Measurements from ENCODE around the gene TSC2. TPM values are rescaled to one million over a fixed set of nuclear protein-coding genes. Genes with fewer than 3 reads are reported as not detected.
"Not testable (repeated sequence)": the region's sequence is repeated elsewhere in the genome, so short reads cannot be mapped to it uniquely, and the experiment has no call there.

The TSC2 gene
- total RNA-seq, 1 donor from 2014 or later = 215 TPM

DNA sequence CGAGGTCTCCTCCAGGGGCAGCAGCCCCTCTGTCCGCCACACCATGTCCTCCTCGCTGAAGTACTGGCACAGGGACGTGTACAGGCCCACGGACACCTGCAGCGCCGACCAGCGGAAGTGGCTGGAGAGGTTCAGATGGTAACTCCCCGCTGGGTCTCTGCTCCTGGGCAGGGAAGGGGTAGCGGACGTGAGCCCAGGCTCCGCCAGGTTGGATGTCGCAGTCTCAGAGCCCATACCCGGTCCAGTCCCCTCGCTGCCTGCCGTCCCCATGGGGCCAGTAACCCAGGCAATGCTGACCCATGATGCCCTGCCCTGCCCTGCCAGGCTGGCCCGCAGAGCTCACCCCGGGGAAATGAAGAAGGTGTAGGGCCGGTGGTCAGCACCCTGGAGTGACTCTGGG lies 54.7 kb downstream of the TSC2 start:
- Mint-ChIP-seq H3K27me3 (ENCODE audit: unreplicated experiment) (no peaks in the 10 kb centered on the region), H3K27ac (ENCODE audit: unreplicated experiment) (no peak overlapping the region), H3K4me3 (ENCODE audit: unreplicated experiment) (no peak overlapping the region), H3K36me3 (ENCODE audit: unreplicated experiment) (no peaks in the 10 kb centered on the region), H3K4me1 (ENCODE audit: low read depth, unreplicated experiment) (no peaks in the 10 kb centered on the region), H3K9me3 (ENCODE audit: unreplicated experiment) (peaks cover 2% of the 10 kb centered on the region)
- TF ChIP-seq, protein P1, sequence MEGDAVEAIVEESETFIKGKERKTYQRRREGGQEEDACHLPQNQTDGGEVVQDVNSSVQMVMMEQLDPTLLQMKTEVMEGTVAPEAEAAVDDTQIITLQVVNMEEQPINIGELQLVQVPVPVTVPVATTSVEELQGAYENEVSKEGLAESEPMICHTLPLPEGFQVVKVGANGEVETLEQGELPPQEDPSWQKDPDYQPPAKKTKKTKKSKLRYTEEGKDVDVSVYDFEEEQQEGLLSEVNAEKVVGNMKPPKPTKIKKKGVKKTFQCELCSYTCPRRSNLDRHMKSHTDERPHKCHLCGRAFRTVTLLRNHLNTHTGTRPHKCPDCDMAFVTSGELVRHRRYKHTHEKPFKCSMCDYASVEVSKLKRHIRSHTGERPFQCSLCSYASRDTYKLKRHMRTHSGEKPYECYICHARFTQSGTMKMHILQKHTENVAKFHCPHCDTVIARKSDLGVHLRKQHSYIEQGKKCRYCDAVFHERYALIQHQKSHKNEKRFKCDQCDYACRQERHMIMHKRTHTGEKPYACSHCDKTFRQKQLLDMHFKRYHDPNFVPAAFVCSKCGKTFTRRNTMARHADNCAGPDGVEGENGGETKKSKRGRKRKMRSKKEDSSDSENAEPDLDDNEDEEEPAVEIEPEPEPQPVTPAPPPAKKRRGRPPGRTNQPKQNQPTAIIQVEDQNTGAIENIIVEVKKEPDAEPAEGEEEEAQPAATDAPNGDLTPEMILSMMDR (IDR thresholded peaks at IDR 0.05; ENCODE audit: partially characterized antibody, unreplicated experiment) = no peak
- DNase-seq = no peak

DNA sequence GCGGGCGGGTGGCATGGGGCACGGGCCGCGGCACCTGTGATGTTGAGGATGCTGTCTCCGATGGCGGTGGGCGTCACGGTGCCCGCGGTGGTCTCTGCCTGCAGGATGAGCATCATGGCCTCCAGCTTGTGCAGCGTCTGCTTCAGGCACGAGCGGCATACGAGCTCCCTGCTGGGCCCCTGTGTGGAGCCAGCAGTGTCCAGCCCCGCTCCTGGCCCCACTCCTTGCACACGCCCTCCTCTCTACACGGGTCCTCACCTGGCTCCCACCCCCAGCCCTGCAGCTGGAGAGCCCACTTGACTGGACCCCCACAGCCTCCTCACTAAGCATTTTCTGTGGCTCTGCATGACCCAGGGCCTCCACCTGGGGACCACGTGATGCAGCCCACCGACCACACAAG lies 56.7 kb downstream of the TSC2 start:
- not testable (repeated sequence) for DNase-seq; H3K36me3 Mint-ChIP-seq (ENCODE audit: unreplicated experiment); H3K4me3 Mint-ChIP-seq (ENCODE audit: unreplicated experiment); H3K27ac Mint-ChIP-seq (ENCODE audit: unreplicated experiment); H3K9me3 Mint-ChIP-seq (ENCODE audit: unreplicated experiment); H3K27me3 Mint-ChIP-seq (ENCODE audit: unreplicated experiment); H3K4me1 Mint-ChIP-seq (ENCODE audit: low read depth, unreplicated experiment)

DNA sequence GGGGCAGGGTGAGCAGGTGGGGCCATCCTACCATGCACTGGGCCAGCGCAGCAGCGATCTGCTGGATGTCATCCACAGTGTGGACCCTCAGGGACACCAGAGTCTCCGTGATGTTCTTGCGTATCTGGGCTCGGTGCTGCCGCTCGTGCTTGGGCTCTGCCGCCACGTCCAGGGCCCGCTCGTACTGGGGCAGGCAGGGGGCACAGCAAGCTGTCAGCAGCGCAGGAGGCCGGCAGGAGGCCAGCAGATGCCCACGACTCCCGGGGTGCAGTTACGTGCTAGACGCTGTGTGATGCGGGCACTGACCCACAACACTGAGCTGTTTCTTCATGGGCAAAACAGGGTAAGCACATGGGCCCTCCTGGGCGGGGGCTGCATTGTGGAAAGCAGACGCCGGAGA lies 57.5 kb downstream of the TSC2 start:
- not testable (repeated sequence) for H3K9me3 Mint-ChIP-seq (ENCODE audit: unreplicated experiment); H3K27ac Mint-ChIP-seq (ENCODE audit: unreplicated experiment); H3K36me3 Mint-ChIP-seq (ENCODE audit: unreplicated experiment); H3K4me3 Mint-ChIP-seq (ENCODE audit: unreplicated experiment); H3K4me1 Mint-ChIP-seq (ENCODE audit: low read depth, unreplicated experiment); H3K27me3 Mint-ChIP-seq (ENCODE audit: unreplicated experiment); DNase-seq

- DNase-seq; H3K36me3 Mint-ChIP-seq (ENCODE audit: unreplicated experiment); H3K27me3 Mint-ChIP-seq (ENCODE audit: unreplicated experiment); H3K4me1 Mint-ChIP-seq (ENCODE audit: low read depth, unreplicated experiment); H3K4me3 Mint-ChIP-seq (ENCODE audit: unreplicated experiment); H3K27ac Mint-ChIP-seq (ENCODE audit: unreplicated experiment); H3K9me3 Mint-ChIP-seq (ENCODE audit: unreplicated experiment): not testable (repeated sequence)
Measured at GRCh38 chr16:2105769-2106168, 58.0 kb downstream of the TSC2 start.

DNA sequence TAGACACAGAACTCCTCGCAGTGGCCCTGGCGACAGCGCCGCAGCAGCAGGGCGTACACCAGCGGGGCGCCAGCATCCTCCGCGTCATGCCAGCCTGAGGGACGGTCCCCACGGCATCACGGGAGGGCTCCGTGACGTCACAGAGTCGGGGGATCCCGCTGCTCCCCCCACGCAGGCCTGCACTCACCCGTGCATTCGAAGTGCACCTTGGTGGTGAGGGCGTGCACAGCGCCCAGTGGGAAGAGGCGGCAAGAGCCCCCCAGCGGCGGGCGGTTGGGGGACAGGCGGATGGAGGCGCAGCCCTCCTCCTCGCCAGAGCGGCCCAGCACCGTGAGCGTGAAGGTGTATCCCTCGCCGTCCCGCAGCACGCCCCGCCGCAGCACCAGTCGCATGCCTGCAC lies 58.4 kb downstream of the TSC2 start:
- not testable (repeated sequence) for H3K27me3 Mint-ChIP-seq (ENCODE audit: unreplicated experiment); H3K4me1 Mint-ChIP-seq (ENCODE audit: low read depth, unreplicated experiment); H3K36me3 Mint-ChIP-seq (ENCODE audit: unreplicated experiment); H3K4me3 Mint-ChIP-seq (ENCODE audit: unreplicated experiment); DNase-seq; H3K27ac Mint-ChIP-seq (ENCODE audit: unreplicated experiment); H3K9me3 Mint-ChIP-seq (ENCODE audit: unreplicated experiment)

DNA sequence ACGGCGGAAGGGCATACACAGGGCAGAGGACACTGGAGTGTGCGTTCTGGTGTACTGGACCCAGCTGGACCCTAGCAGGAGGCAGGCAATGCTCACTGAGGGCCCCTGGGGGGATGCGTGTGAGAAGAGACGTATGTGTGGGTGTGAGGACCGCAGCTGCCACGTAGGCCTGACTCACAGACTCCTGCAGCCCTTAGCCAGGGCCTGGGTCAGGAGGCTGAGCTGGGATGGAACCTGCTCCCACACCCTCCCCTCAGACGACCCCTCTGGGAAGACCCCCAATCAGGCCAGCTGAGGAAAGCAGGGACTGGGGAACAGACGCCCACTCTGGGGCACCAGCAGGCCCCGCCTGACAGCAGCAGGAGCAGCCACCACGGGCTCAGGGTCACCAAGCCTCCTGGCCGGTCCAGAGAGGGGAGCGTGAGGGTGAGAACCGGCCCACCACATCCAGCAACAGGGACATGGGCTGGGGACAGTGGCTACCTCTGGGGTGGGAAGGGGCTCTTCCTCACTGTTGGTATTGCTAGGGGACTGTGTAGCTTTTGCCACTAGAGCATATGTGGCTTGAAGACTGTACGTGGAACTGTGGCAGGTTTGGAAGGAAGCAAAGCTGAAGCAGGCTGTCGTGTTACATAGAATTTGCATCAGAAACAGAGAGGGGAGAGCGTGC lies 59.5 kb downstream of the TSC2 start:
- H3K4me3 Mint-ChIP-seq (ENCODE audit: unreplicated experiment); H3K4me1 Mint-ChIP-seq (ENCODE audit: low read depth, unreplicated experiment); DNase-seq; H3K27me3 Mint-ChIP-seq (ENCODE audit: unreplicated experiment); H3K9me3 Mint-ChIP-seq (ENCODE audit: unreplicated experiment); H3K36me3 Mint-ChIP-seq (ENCODE audit: unreplicated experiment): not testable (repeated sequence)
- H3K27ac Mint-ChIP-seq (ENCODE audit: unreplicated experiment) = peak overlapping the region; percentile 67

- peak overlapping the region; percentile 67 for H3K27ac Mint-ChIP-seq (ENCODE audit: unreplicated experiment)
- not testable (repeated sequence) for H3K4me3 Mint-ChIP-seq (ENCODE audit: unreplicated experiment)
Measured at GRCh38 chr16:2107791-2108125, 60.0 kb downstream of the TSC2 start.

GRCh38 chr16:2108446-2109270 lies 60.9 kb downstream of the TSC2 start:
- not testable (repeated sequence) for H3K4me1 Mint-ChIP-seq (ENCODE audit: low read depth, unreplicated experiment); H3K9me3 Mint-ChIP-seq (ENCODE audit: unreplicated experiment); H3K27me3 Mint-ChIP-seq (ENCODE audit: unreplicated experiment); H3K36me3 Mint-ChIP-seq (ENCODE audit: unreplicated experiment); H3K4me3 Mint-ChIP-seq (ENCODE audit: unreplicated experiment); DNase-seq; H3K27ac Mint-ChIP-seq (ENCODE audit: unreplicated experiment)

More at GRCh38 chr16:2107791-2108125, 60.0 kb downstream of the TSC2 start:
- H3K9me3 Mint-ChIP-seq (ENCODE audit: unreplicated experiment); H3K27me3 Mint-ChIP-seq (ENCODE audit: unreplicated experiment); DNase-seq; H3K4me1 Mint-ChIP-seq (ENCODE audit: low read depth, unreplicated experiment); H3K36me3 Mint-ChIP-seq (ENCODE audit: unreplicated experiment): not testable (repeated sequence)

DNA sequence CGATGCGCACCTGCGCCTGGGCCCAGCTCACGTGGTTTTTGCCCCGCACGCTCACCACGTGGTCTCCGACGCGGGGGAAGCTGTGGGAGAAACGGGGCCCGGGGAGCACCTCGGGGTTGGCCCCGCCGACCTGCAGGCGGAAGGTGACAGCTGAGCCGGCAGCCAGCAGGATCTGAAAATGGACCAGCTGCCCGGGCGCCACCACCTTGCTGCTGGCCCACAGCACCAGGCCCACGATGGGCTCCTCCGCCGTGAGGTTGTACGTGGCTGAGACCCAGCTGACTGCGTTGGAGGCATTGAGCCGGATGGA lies 61.4 kb downstream of the TSC2 start:
- H3K36me3 Mint-ChIP-seq (ENCODE audit: unreplicated experiment); H3K4me3 Mint-ChIP-seq (ENCODE audit: unreplicated experiment); H3K27ac Mint-ChIP-seq (ENCODE audit: unreplicated experiment); DNase-seq; H3K9me3 Mint-ChIP-seq (ENCODE audit: unreplicated experiment); H3K27me3 Mint-ChIP-seq (ENCODE audit: unreplicated experiment); H3K4me1 Mint-ChIP-seq (ENCODE audit: low read depth, unreplicated experiment): not testable (repeated sequence)

GRCh38 chr16:2109872-2110271 lies 62.1 kb downstream of the TSC2 start:
- H3K4me1 Mint-ChIP-seq (ENCODE audit: low read depth, unreplicated experiment); H3K27me3 Mint-ChIP-seq (ENCODE audit: unreplicated experiment); H3K9me3 Mint-ChIP-seq (ENCODE audit: unreplicated experiment); H3K27ac Mint-ChIP-seq (ENCODE audit: unreplicated experiment); H3K4me3 Mint-ChIP-seq (ENCODE audit: unreplicated experiment); H3K36me3 Mint-ChIP-seq (ENCODE audit: unreplicated experiment); DNase-seq: not testable (repeated sequence)

GRCh38 chr16:2110332-2111008 lies 62.7 kb downstream of the TSC2 start:
- not testable (repeated sequence) for H3K27me3 Mint-ChIP-seq (ENCODE audit: unreplicated experiment); H3K36me3 Mint-ChIP-seq (ENCODE audit: unreplicated experiment); H3K9me3 Mint-ChIP-seq (ENCODE audit: unreplicated experiment); DNase-seq; H3K27ac Mint-ChIP-seq (ENCODE audit: unreplicated experiment); H3K4me3 Mint-ChIP-seq (ENCODE audit: unreplicated experiment); H3K4me1 Mint-ChIP-seq (ENCODE audit: low read depth, unreplicated experiment)

Data from glutamatergic neuron (in vitro differentiated cells).